Prostate gland (tissue), 2 donors: ENCODE measurements around the gene ABCA9. TPM values are rescaled to one million over a fixed set of nuclear protein-coding genes. Genes with fewer than 3 reads are reported as not detected.

ENCODE experiments used
- DNase-seq: peaks from one replicate; pipeline ENCODE4 v3.0.0-alpha.2; 2019; ENCODE audit warnings: low spot score
- H3K27ac ChIP-seq, 2 donors: fragments of 200-600 bp; sonication (generic); 2 replicates each; pipeline ENCODE4 v1.5.1; 2017 to 2019
- H3K27me3 ChIP-seq: fragments of 200-600 bp; sonication (generic); replicated peaks from 2 replicates; pipeline ENCODE4 v1.5.1; 2019; ENCODE audit not compliant: insufficient read depth
- H3K36me3 ChIP-seq, 2 donors: fragments of 200-600 bp; sonication (generic); 1 replicate in 1 of 2; 2 replicates in 1 of 2; pipeline versions ENCODE4 v1.5.1 to v1.8.1; 2017 to 2019
- H3K4me1 ChIP-seq: fragments of 200-600 bp; sonication (generic); replicated peaks from 2 replicates; pipeline ENCODE4 v1.5.1; 2019
- H3K4me3 ChIP-seq, 2 donors: fragments of 200-600 bp; sonication (generic); 2 replicates each; pipeline ENCODE4 v1.5.1; 2017 to 2019
- H3K9me3 ChIP-seq: fragments of 200-600 bp; sonication (generic); 2 replicates; pipeline ENCODE4 v1.5.1; 2017
- POLR2A ChIP-seq: fragments of 450-650 bp; IDR thresholded peaks from one replicate; pipeline ENCODE4 v1.6.1; 2016; ENCODE audit warnings: antibody characterized with exemption, mild to moderate bottlenecking
- POLR2AphosphoS5 ChIP-seq: sonication (generic); formaldehyde crosslinking; IDR thresholded peaks from one replicate; pipeline ENCODE4 v1.6.1; 2017; ENCODE audit warnings: antibody characterized with exemption
- WGBS: methylation state at CpG from one replicate; pipeline ENCODE4 v1.1.5; 2018; 5-methylcytosine and 5-hydroxymethylcytosine counted together
- intact Hi-C: fragments of 100-400 bp; cut with DNase I; formaldehyde crosslinking; loops from one replicate; pipeline ENCODE4 v1.14.2; 2022
- total RNA-seq, 2 donors: library from RNA; depleted of rRNA; stranded (reverse); fragments of >200 nt; gene quantifications; one replicate each; pipeline ENCODE4 v1.1.0, GENCODE V29; 2016
- TF ChIP-seq, protein P1 (sequence below), 4 experiments: fragments of 200-600 bp in 2 of 4; fragments of 450-650 bp in 2 of 4; sonication (generic) in 2 of 4; IDR thresholded peaks; 1 replicate in 3 of 4; 2 replicates in 1 of 4; pipeline ENCODE4 v1.5.1; 2016 to 2019; ENCODE audit warnings: antibody characterized with exemption in 4 of 4, mild to moderate bottlenecking in 2 of 4, moderate library complexity in 2 of 4

ABCA9 gene
- total RNA-seq, 2 donors from 2014 or later: 0.41 to 5.6 TPM

DNA sequence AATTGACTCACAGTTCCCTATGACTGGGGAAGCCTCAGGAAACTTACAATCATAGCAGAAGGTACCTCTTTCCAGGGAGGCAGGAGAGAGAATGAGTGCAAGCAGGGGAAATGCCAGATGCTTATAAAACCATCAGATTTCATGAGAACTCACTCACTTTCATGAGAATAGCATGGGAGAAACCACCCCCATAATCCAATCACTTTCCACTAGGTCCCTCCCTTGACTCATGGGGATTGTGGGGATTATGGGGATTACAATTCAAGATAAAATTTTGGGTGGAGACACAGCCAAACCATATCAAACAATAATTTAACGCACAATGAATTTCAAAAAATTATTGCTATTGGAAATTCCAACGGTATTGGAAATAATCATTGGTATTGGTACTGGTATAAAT is 15.1 kb downstream of the ABCA9 start:
- Histone ChIP-seq H3K9me3 (no peaks in the 10 kb centered on the region), H3K4me3 (no peak overlapping the region), H3K27ac (no peak overlapping the region), H3K27me3 (no peaks in the 10 kb centered on the region), H3K4me1 (no peaks in the 10 kb centered on the region), H3K36me3 (no peaks in the 10 kb centered on the region)
- TF ChIP-seq POLR2AphosphoS5 (no peak), POLR2A (no peak)
- TF ChIP-seq, protein P1, sequence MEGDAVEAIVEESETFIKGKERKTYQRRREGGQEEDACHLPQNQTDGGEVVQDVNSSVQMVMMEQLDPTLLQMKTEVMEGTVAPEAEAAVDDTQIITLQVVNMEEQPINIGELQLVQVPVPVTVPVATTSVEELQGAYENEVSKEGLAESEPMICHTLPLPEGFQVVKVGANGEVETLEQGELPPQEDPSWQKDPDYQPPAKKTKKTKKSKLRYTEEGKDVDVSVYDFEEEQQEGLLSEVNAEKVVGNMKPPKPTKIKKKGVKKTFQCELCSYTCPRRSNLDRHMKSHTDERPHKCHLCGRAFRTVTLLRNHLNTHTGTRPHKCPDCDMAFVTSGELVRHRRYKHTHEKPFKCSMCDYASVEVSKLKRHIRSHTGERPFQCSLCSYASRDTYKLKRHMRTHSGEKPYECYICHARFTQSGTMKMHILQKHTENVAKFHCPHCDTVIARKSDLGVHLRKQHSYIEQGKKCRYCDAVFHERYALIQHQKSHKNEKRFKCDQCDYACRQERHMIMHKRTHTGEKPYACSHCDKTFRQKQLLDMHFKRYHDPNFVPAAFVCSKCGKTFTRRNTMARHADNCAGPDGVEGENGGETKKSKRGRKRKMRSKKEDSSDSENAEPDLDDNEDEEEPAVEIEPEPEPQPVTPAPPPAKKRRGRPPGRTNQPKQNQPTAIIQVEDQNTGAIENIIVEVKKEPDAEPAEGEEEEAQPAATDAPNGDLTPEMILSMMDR (IDR thresholded peaks at IDR 0.05): no peak
- intact Hi-C loops: no loop called here
- 99% methylated on average over 2 of the region's 2 CpGs for WGBS
- no peak for DNase-seq

GRCh38 chr17:69044371-69044770 is 16.4 kb downstream of the ABCA9 start:
- H3K36me3 ChIP-seq: no peaks in the 10 kb centered on the region
- H3K27ac ChIP-seq: no peak overlapping the region
- TF ChIP-seq, protein P1 (IDR thresholded peaks at IDR 0.05): no peak
- no peak for TF ChIP-seq POLR2AphosphoS5
- no peak for TF ChIP-seq POLR2A
- H3K27me3 ChIP-seq: no peaks in the 10 kb centered on the region
- intact Hi-C loops: no loop called here
- no peak for DNase-seq
- H3K4me3 ChIP-seq: no peak overlapping the region
- no peaks in the 10 kb centered on the region for H3K4me1 ChIP-seq
- H3K9me3 ChIP-seq: no peaks in the 10 kb centered on the region
- WGBS: 91% methylated on average over 2 of the region's 2 CpGs

DNA sequence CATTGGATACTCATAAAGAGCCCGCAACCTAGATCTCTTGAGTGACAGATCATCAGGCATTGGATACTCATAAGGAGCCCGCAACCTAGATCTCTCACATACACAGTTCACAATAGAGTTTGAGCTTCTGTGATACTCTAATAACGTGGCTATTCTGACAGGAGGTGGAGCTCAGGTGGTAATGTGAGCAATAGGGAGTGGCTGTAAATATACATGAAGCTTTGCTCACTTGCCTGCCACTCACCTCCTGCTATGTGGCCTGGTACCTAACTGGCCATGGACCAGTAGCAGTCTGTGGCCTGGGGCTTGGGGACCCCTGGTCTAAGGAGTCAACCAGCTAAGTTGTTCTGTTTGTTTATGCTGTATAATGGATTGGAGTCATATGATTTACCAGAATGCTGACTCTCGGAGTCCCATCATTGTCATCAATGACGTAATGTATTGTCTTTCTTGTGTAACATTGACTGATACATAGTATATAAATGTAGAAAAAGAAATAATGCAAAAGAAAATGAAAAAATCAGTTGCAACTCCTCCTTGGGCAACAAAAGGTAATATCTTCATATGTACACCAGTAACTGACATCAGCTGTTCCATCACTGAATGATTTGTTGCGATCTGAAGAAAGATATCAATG is 17.5 kb downstream of the ABCA9 start:
- Histone ChIP-seq H3K27me3 (no peaks in the 10 kb centered on the region), H3K4me3 (no peak overlapping the region), H3K36me3 (no peaks in the 10 kb centered on the region), H3K9me3 (no peaks in the 10 kb centered on the region), H3K4me1 (no peaks in the 10 kb centered on the region), H3K27ac (no peak overlapping the region)
- WGBS: 94% methylated on average over 6 of the region's 6 CpGs
- DNase-seq: no peak
- TF ChIP-seq POLR2A (no peak), POLR2AphosphoS5 (no peak)
- TF ChIP-seq, protein P1 (IDR thresholded peaks at IDR 0.05): no peak
- intact Hi-C loops: no loop called here

- Histone ChIP-seq H3K4me1 (no peaks in the 10 kb centered on the region), H3K27ac (no peak overlapping the region), H3K4me3 (no peak overlapping the region), H3K27me3 (no peaks in the 10 kb centered on the region), H3K36me3 (no peaks in the 10 kb centered on the region), H3K9me3 (no peaks in the 10 kb centered on the region)
- TF ChIP-seq POLR2AphosphoS5: no peak
- TF ChIP-seq, protein P1 (IDR thresholded peaks at IDR 0.05): no peak
- TF ChIP-seq POLR2A: no peak
- no peak for DNase-seq
- 81% methylated on average over 5 of the region's 5 CpGs for WGBS
- intact Hi-C loops: no loop called here
Observed at GRCh38 chr17:69042308-69042707, 18.4 kb downstream of the ABCA9 start.

DNA sequence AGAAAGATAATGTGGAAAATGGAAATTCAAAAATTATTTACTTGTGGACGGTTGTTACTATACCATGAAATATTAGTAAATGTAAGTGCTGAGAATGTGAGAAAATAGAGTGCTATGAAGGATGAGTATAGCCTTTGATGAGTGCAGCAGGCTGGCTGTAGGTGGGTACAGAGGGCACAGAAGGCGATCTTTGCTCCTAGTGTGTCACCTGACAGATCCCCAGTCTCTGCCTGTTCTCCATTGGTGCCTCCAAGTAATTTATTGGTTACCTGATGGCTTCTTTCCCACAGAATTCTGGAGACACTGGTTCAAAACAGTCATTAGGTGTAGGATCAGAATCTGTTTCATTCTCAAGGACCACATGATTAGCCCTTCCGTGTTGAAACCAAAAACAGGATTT is 28.9 kb downstream of the ABCA9 start:
- no peak overlapping the region for H3K27ac ChIP-seq
- DNase-seq: no peak
- H3K4me1 ChIP-seq: no peaks in the 10 kb centered on the region
- no peaks in the 10 kb centered on the region for H3K27me3 ChIP-seq
- no peaks in the 10 kb centered on the region for H3K9me3 ChIP-seq
- intact Hi-C loops: no loop called here
- TF ChIP-seq, protein P1 (IDR thresholded peaks at IDR 0.05): no peak
- TF ChIP-seq POLR2AphosphoS5: no peak
- no peak for TF ChIP-seq POLR2A
- H3K36me3 ChIP-seq: no peaks in the 10 kb centered on the region
- H3K4me3 ChIP-seq: no peak overlapping the region
- WGBS: 89% methylated on average over 3 of the region's 3 CpGs
